SU-DHL-6 (cell line): ENCODE data around the gene CLIC4.

Experiments
- CTCF ChIP-seq: fragments of 200-600 bp; sonication (generic); IDR thresholded peaks from one replicate; pipeline ENCODE4 v1.5.1; 2017; ENCODE audit warnings: antibody characterized with exemption, mild to moderate bottlenecking, low read length, moderate library complexity; ENCODE audit not compliant: insufficient read depth, poor library complexity, severe bottlenecking
- EZH2phosphoT487 ChIP-seq: fragments of 200-600 bp; sonication (generic), shearing (Covaris generic); conservative IDR thresholded peaks from 2 replicates; pipeline ENCODE4 v1.6.1; 2018; ENCODE audit warnings: mild to moderate bottlenecking, antibody characterized with exemption, low read length, moderate library complexity, mixed read lengths

- TF ChIP-seq CTCF (no peak), EZH2phosphoT487 (no peak)
Measured at GRCh38 chr1:24744911-24745710, at the start of gene CLIC4.
